ENCODE results near the gene FAM181A. TPM values are rescaled to one million over a fixed set of nuclear protein-coding genes. Genes with fewer than 3 reads are reported as not detected.
A peak's percentile ranks its signal among the peaks of the same experiment; 100 is the strongest.

FAM181A gene
- total RNA-seq, 1 donor from 2014 or later = not detected

GRCh38 chr14:93943930-93944329, 16.8 kb downstream of the FAM181A start:
- no peaks in the 10 kb centered on the region for H3K9me3 Mint-ChIP-seq
- DNase-seq (ENCODE audit: low spot score) = no peak
- no peak for TF ChIP-seq EZH2phosphoT487 (IDR thresholded peaks at IDR 0.05)
- TF ChIP-seq EZH2 (IDR thresholded peaks at IDR 0.05) = no peak
- TF ChIP-seq, protein P1, sequence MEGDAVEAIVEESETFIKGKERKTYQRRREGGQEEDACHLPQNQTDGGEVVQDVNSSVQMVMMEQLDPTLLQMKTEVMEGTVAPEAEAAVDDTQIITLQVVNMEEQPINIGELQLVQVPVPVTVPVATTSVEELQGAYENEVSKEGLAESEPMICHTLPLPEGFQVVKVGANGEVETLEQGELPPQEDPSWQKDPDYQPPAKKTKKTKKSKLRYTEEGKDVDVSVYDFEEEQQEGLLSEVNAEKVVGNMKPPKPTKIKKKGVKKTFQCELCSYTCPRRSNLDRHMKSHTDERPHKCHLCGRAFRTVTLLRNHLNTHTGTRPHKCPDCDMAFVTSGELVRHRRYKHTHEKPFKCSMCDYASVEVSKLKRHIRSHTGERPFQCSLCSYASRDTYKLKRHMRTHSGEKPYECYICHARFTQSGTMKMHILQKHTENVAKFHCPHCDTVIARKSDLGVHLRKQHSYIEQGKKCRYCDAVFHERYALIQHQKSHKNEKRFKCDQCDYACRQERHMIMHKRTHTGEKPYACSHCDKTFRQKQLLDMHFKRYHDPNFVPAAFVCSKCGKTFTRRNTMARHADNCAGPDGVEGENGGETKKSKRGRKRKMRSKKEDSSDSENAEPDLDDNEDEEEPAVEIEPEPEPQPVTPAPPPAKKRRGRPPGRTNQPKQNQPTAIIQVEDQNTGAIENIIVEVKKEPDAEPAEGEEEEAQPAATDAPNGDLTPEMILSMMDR (IDR thresholded peaks at IDR 0.05) = no peak
- Histone ChIP-seq H2AFZ (replicated peaks) (no peak overlapping the region), H3F3A (ENCODE audit: low read depth) (peaks cover 6% of the 10 kb centered on the region), H3K9me3 (ENCODE audit: low read depth) (no peaks in the 10 kb centered on the region), H4K20me1 (ENCODE audit: low read depth) (no peaks in the 10 kb centered on the region), H3K27ac (no peak overlapping the region), H3K36me3 (no peaks in the 10 kb centered on the region), H3K27me3 (peaks cover 12% of the 10 kb centered on the region), H3K9ac (no peak overlapping the region), H3K4me2 (no peak overlapping the region), H3K4me3 (no peak overlapping the region), H3K79me2 (ENCODE audit: low read depth) (no peaks in the 10 kb centered on the region), H3K4me1 (no peaks in the 10 kb centered on the region)
- no peaks in the 10 kb centered on the region for H3K36me3 Mint-ChIP-seq
- no peak overlapping the region for H3K4me3 Mint-ChIP-seq
- H3K27me3 Mint-ChIP-seq (ENCODE audit: insufficient read depth, low read depth) = peaks cover 11% of the 10 kb centered on the region
- no peak overlapping the region for H3K27ac Mint-ChIP-seq
- peaks cover 60% of the 10 kb centered on the region for H3K4me1 Mint-ChIP-seq

DNA sequence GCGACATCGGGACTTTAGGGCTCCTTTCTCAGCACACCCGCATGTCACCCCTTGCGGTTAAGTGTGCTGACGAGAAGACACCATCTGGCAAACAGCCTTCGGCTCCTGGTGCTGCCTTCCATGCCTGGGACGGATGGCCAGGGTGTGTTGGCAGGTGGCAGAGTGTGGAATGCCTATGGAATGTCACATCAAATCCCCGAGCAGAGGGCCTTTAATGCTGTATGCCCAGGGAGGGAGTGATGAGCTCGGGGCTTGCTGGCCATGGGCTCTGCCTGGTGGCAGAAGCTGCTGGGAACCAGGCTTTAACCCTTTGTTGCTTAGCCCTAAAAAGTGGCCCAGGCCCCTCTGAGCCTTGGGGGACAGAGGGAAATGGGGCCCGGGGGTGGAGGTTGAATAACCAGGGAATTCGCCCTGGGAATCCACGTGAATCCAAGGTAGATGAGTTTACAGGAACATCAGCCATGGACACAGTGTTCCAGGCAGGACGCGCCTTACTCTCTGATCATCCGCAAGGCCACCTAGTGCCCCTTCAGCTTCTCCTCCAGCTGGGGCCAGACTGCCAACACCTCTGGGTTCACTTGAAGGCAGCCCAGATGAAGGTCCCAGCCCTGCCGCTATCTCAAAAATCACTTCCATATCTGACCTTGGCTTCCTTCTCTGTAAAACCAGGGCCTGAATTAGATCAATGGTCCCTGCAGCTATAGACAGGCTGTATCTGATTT, 17.4 kb downstream of the FAM181A start:
- no peak for DNase-seq (ENCODE audit: low spot score)
- Histone ChIP-seq H2AFZ (replicated peaks) (no peak overlapping the region), H3K27ac (no peak overlapping the region), H3K4me2 (no peak overlapping the region), H3K27me3 (peaks cover 7% of the 10 kb centered on the region), H3K9ac (no peak overlapping the region), H3K4me1 (no peaks in the 10 kb centered on the region), H4K20me1 (ENCODE audit: low read depth) (no peaks in the 10 kb centered on the region), H3K36me3 (no peaks in the 10 kb centered on the region), H3K9me3 (ENCODE audit: low read depth) (no peaks in the 10 kb centered on the region), H3K4me3 (no peak overlapping the region), H3F3A (ENCODE audit: low read depth) (peaks cover 5% of the 10 kb centered on the region), H3K79me2 (ENCODE audit: low read depth) (no peaks in the 10 kb centered on the region)
- no peak for TF ChIP-seq EZH2 (IDR thresholded peaks at IDR 0.05)
- TF ChIP-seq, protein P1 (IDR thresholded peaks at IDR 0.05) = no peak
- TF ChIP-seq EZH2phosphoT487 (IDR thresholded peaks at IDR 0.05) = no peak
- no peak overlapping the region for H3K4me3 Mint-ChIP-seq
- peaks cover 60% of the 10 kb centered on the region for H3K4me1 Mint-ChIP-seq
- no peaks in the 10 kb centered on the region for H3K36me3 Mint-ChIP-seq
- H3K9me3 Mint-ChIP-seq = no peaks in the 10 kb centered on the region
- H3K27ac Mint-ChIP-seq = peak overlapping the region; percentile 81
- peaks cover 11% of the 10 kb centered on the region for H3K27me3 Mint-ChIP-seq (ENCODE audit: insufficient read depth, low read depth)

DNA sequence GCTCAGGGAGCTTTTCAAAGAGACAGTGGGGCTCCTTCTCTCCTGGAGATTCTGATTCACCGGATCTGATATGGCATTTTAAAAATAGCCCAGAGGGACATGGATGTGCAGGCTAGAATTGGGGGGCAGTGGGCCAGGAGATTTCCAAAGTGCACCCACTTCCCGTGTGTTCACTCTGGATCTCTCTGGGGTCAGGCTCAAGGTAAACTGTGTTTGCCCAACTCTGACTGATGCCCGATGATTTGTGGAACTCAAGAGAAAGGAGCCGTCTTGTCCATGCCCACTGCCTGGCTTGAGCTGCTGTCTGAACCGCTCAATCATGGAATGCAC, 17.9 kb downstream of the FAM181A start:
- H3K4me1 ChIP-seq = no peaks in the 10 kb centered on the region
- no peaks in the 10 kb centered on the region for H3K36me3 ChIP-seq
- DNase-seq (ENCODE audit: low spot score) = no peak
- H3K9ac ChIP-seq = no peak overlapping the region
- Mint-ChIP-seq H3K27me3 (ENCODE audit: insufficient read depth, low read depth) (peaks cover 10% of the 10 kb centered on the region), H3K27ac (peak overlapping the region; percentile 81), H3K9me3 (no peaks in the 10 kb centered on the region), H3K36me3 (no peaks in the 10 kb centered on the region), H3K4me3 (no peak overlapping the region), H3K4me1 (peaks cover 64% of the 10 kb centered on the region)
- H3K27me3 ChIP-seq = peaks cover 1% of the 10 kb centered on the region
- H4K20me1 ChIP-seq (ENCODE audit: low read depth) = no peaks in the 10 kb centered on the region
- no peak overlapping the region for H3K4me2 ChIP-seq
- H3K27ac ChIP-seq = no peak overlapping the region
- no peaks in the 10 kb centered on the region for H3K79me2 ChIP-seq (ENCODE audit: low read depth)
- TF ChIP-seq, protein P1 (IDR thresholded peaks at IDR 0.05) = no peak
- no peak for TF ChIP-seq EZH2 (IDR thresholded peaks at IDR 0.05)
- TF ChIP-seq EZH2phosphoT487 (IDR thresholded peaks at IDR 0.05) = no peak
- no peaks in the 10 kb centered on the region for H3K9me3 ChIP-seq (ENCODE audit: low read depth)
- H3F3A ChIP-seq (ENCODE audit: low read depth) = peaks cover 2% of the 10 kb centered on the region
- H3K4me3 ChIP-seq = no peak overlapping the region
- no peak overlapping the region for H2AFZ ChIP-seq (replicated peaks)
